HPDE6-E6E7 (cell line): ENCODE results near the gene CCDC57.

Experiments
- DNase-seq: peaks from one replicate; pipeline ENCODE4 v3.0.0; 2011; ENCODE audit warnings: missing footprints; ENCODE audit errors: extremely low spot score

CCDC57 gene

DNA sequence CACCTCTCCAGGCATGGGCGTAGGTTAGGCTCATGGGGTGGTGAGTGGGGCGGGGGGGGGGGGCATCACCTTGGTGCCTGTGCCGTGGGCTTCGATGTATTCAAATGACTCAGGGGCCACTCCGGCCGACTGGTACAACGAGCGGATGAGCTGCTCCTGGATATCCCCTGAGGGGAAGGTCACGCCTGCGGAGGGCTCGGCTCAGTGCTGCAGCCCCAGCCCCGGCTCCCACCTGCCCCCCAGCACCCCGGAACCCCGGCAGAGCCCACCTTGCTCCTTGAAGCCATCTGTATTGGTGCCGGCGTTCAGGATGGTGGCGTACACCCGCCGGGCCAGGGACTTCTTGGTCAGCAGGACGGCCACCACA lies 120.0 kb downstream of the CCDC57 start:
- no peak for DNase-seq

DNA sequence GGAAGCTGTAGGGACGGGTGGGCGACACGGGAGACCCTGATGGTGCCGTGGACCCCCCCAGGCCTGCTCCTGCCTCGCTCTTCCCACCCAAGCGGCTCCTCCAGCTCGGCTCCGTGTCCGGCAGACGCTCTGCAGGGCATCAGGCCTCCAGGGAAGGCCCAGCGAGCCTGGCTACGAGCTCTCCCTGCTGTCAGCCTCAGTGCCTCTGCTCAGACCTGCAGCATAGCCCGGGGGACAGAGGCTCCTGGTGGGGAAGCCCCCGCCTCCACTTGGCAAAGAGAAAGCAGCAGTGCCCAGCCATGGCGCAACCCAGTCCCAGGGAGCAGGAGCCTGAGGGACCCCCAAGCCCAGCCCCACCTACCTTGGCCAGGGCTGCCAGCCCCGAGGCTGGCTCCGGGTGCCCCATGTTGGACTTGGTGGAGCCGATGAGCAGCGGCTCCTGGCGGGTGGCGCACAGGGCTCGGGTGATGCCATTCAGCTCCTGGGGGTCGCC lies 120.5 kb downstream of the CCDC57 start:
- no peak for DNase-seq

DNA sequence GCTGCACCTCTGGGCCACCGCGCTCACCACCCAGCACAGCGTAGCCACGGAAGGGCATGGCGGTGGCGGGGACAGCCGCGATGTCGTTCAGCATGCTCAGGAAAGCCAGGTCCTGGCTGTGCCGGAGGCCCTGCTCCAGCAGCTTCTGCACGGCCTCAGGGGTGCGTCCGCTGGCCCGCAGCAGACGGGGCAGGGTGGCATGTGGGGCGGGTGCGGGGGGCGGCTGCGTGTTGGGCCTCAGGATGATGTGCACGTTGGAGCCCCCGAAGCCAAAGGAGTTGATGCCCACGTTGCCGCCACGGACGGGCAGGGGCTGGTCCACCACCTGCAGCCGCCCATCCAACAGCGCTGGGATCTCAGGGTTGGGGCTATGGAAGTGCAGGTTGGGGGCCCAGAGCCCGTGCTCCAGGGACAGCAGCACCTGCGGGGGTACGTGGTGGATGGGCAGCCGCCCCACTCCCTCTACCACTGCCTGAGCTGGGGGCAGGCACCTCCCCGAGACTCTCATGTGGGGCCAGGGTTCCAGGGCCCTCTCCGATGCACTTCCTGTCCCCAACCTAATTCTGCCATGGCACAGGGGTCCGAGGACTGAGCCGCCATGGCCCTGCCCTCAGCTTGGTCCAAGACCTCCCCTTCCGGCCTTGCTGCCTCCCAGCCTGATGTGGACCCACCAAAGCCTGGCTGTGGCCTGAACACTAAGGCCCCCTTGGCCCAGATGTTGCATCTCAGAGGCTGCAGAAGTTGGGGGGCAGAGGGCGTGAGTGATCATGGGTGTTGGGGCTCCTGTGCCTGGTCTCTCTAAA lies 121.2 kb downstream of the CCDC57 start:
- DNase-seq: no peak

DNA sequence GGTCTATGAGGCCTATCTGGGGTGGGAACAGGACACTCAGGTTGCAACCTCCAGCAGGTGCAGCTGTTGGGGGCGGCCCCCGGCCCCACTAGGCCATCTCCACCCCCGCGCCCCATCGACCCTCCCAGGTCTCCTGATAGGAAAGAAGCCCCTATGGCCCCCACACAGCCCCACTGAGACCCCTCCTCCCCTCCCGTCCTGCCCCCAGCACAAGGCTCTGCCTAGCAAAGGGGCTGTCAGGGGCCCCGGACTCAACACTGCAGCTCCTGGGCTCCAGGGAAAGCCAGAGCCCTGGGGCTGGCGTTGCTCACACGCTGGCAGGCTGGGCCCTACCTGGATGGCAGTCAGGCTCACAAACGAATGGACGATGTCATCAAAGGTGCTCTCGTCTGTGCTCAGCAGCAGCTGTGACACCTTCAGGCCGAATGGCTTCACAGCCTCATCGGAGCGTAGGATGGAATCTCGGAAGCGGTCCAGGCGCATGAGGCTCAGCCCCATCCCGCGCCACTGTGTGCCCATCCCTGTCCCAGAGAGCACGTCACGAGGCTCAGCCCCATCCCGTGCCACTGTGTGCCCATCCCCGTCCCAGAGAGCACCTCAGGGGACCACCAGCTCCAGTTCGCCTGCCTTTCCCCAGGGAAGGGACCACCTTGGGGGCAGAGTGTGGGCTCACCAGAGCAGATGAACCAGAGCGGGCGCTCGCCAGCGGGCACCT lies 121.9 kb downstream of the CCDC57 start:
- DNase-seq: no peak

DNA sequence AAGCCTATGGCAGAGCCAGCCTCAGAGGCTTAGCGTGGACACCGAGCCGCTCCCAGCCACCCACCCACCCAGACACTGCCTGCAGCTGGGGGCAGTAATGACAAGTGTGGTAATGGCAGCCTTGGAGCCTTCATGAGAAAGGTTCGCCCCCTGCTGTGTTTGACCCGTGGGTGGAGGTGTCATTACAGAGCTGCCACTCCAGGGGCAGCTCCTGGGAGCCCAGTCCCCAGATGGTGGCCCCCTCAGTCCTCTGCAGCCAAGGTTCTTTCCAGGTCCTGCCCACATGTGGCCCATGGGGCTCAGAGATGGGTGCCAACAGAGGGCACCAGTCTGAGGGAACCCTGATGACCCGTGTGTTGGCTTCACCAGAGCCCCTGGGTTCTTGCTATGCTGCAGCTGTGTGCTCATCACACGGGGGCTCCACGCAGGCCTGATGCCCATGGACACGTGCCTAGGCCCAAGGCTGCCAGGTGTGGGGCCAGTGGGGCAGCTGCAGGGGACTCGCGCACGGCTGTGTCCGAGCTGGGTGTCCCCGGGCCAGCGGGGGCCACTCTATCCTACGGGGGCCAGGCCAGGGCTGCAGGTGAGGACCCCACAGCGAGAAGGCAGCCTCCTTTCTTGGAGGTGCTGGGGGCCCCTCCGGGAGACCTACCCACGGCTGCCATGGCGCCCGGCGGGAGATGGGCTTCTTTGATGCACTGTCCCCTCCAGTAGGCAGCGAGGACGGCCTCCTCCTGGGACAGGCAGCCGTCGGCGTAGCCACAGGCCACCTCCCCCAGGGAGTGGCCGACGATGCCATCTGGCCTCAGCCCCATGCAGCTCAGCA lies 122.7 kb downstream of the CCDC57 start:
- no peak for DNase-seq

DNA sequence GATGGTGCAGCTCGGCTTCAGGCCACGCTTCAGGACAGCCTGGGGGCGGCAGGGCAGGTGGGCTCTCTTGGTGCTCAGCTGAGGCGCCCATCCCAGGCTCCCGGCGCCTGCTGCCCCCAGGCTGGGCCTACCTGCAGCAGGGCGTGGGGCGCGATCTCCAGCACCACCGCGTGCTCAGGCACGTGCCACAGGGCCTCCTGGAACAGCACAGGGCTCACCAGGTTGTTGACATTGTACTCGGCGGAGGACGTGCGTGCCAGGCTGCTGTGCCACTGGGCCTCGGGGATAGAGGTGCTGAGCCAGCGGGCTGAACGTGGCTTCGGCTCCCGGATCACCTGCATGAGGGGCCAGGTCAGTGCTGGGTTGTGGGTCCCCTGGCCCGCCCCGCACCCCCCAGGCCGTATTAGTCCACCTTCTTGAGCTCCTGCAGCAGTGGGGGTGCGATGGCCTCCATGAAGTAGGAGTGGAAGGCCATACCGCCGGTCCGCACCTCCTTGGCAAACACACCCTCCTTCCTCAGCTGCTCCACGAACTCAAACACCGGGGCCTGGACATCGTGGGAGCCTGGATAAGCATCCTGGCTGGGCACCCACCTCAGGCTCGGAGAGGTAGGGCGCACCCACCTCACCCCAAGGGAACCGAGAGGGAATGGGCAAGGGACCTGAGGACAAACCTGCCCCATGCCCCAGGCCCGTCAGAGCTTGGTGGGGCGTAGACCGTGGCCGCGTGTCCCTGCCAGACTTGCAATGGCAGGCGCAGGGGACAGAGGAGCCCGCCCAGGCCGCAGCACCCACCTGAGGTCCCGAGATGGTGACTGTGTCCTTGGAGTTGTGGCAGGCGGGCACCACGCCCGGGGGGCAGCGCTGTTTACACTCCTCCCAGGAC lies 123.6 kb downstream of the CCDC57 start:
- no peak for DNase-seq

DNA sequence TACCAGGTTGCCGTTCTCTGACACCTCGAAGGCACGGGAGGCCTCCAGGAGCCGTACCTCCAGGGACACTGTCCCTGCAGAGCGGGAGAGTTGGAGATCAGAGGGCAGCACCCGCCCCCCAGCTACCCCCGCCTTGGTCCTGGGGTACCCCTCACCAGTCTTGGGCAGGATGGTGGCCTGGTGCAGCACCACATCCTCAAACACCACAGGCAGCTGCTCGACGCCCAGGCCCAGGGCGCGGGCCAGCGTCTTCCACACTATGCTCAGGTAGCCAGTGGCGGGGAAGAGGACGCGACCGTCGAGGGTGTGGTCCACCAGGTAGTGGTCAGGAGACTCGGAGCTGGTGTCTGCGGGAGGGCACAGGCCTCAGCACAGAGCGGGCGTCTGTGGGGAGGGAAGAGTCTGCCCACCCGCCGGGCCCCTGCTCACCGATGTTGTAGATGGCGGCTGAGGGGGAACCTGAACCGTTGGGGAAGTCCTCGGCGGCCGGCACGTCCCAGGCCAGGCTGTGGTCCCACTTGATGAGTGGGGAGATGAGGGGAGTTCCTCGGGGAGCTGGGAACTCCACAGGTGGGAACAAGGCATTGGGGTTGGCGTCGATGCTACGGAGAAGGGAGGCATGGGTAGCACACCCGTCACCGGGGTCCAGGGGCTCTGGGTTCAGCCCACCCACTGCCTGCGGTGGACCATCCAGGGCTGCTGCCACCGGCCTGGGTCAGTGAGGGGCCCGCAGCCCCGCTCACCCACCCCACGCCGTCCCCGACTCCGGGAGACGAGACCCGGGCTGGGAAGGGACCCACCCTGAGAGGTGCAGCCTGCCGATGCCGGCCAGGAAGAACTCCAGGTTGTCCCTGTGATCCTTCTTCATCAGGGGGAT lies 124.4 kb downstream of the CCDC57 start:
- DNase-seq: no peak

DNA sequence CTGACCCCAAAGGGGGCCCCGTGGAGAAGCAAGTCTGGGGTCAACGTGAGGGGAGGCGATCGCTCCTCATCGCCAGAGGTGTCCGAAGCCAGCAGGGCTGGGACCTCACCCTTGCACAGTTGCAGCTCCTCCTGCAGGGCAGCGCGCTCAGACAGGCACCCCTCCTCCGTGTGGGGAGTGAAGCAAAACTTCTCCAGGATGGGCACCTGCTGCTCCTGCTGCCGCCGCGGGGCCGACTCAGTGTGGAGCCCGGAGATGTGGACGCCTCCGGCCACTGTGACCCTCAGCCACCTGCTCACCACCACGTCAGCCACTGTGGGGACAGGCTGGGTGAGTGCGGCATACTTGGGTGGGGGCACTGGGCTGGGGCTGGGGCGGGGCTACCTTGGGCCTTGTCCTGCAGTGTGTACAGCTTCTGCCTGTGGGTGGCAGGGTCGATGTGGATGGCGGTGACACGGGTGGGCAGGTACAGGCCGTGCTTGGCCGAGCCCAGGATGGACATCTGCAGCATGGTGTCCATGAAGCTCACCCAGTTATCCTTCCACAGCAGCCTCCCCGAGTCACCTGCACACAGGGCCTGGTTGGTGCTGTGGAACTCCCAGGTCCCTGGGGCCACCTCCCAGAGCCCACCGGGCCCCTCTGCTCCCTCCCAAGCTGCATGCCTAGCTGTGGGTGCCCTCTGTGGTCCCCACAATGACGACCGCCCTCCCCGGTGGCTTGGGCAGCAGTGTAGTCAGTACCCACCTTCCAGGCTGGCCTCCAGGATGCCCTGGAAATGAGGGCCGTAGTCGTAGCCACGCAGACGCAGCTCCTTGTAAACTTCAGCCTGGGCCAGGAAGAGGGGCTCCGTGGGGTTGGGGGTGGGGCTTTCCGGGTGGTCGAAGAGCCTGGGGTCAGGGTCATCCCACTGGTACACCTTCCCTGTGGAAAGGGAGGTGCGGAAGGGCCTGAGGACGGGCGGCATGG lies 125.4 kb downstream of the CCDC57 start:
- DNase-seq: no peak

DNA sequence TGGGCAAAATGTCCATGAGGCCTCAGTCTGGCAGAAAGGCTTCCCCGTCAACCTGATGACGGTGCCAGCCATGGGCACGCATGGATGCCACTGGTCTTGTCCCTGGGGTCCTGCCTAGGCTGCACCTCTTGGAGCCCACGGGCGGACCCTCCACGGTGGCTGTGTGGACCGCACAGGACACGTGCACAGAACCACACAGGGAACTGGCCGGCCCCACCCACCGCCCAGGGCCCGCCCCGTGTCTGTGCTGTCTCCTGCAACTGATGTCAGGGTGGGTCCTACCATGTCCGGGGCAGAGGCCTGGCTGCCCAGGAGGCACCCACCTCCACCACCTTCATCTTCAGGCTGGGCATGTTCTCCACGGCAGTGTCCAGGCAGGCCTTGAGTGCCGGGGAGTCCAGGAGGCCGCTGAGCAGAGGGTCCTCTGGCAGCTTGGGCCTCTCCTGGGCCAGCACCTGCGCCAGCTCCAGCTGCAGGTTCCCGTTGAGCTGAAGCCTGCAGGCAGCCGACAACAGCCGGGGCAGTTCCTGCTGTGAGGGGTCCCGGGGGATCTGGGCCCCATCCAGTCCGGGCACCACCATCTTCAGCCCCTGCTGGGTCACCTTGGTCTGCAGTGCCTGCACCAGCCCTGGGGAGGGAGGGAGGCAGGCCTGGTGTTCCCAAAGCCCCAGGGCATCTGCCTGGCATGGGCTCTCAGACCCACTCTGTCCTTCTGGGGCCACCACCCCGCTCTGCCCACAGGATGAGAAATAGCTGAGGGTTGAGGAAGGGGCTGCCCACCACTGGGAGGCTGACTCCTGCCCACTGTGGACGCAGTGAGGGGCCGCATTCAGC lies 126.5 kb downstream of the CCDC57 start:
- DNase-seq: no peak

DNA sequence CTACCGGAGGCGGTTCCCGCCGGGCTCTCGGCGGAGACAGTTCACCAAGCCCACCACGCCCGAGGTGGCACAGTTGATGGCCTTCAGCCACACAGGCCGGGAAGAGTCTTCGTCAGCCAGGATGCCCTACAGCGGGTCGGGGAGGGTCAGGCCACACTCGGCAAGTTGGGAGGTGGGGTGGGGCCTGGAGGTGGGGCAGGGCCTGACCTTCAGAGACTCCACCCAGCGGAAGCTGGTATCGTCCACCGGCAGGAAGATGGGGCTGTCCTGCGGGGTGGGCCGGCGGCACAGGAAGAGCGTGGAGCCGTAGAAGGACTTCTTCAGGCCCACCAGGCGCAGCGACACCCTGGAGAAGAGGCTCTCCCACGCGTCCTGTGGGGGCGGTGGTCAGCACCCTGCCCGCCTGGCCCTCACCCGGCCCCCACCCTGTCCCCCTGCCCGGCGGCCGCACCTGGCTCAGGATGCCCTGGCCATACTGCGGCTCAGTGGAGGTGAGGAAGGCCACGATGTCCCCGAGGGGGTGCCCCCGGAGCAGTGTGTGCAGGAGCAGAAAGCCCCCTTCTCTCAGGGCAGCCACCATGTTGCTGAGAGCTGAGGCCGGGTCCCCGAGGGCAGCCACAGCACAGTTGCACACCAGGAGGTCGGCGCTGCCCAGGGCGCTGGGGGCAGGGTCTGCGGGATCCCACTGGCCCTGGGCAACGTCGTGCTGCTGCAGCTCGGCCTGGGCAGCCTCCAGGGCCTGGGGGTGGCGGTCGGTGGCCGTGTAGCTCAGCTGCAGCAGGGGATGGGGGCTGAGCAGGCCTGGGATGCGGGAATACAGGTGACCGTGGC lies 127.4 kb downstream of the CCDC57 start:
- no peak for DNase-seq

DNA sequence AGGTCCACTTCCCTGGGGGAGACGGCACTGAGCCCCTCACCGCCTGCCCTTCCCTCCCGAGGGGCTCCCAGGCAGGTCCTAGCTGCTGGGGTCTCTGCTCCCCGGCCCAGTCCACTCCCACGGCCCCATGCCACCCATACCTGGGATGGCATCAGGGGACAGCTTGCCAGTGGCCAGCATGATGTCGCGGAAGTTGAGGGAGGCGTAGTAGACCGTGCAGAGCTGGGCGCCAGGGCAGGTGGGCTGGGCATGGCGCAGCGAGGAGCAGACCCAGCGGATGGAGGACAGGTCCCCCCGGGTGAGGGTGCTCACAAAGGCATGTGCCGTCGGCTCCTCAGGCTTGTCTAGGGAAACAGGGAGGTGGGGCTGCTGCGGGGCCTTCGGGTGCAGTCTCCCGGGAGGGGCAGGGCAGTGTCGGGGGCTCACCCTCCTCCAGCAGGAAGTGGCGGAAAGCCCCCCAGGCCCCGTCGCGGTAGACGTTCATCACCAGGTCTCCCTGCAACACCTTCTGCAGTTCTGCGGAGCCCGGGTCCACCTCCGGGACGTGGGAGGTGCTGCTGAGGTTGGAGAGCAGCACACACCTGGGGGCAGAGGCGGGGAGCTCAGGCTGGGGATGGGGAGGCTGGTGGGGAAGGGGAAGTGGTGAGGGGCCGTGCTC lies 128.1 kb downstream of the CCDC57 start:
- DNase-seq: no peak

DNA sequence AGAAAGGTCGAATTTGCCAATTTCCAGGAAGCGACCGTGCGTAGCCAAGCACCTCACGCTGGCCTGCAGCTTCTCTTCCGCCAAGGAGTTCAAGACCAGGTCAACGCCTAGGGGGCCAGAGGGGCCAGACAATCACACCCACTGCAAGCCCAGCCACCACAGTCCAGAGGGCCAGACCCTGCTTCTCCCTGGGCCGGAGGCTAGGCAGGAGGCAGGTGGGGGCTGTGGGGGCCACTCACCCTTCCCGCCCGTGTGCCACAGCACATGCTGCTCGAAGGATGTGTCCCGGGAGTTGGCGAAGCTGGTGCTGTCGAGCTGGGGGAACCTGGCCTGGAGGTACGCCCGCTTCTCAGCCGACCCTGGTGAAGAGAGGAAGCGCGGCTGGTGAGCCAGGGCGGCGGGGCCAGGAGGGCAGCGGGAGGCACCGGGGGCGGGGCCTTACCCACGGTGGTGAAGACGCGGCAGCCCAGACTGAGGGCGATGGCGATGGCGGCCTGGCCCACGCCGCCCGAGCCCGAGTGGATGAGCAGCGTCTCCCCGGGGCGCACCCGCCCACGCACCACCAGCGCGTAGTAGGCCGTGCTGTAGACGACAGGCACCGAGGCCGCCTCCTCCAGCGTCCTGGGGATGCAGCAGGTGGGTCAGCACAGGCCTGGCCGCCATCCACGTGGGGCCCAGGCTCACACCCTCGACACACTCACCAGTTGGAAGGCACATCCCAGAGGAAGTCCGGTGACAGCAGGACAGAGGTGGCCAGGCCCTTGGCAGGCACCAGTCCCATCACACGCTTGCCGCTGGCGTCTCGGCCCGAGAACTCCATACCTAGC lies 128.9 kb downstream of the CCDC57 start:
- DNase-seq: no peak

DNA sequence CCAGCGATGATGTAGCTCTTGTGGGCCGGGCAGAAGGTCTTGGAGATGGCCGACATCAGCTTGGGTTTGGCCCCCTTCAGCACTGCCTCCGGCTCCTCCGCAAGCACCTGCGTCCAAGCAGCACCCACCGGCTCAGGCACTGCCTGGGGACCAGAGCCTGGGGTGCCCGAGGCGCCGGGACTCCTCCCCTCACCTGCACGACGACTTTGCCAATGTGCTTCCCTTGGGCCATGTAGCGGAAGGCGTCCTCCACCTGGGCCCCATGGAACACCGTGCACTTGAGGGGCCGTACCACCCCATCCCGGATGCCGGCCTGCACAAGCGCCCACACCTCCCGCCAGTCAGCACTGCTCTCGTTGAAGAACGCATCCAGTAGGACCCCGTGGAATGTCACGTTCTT lies 129.6 kb downstream of the CCDC57 start:
- no peak for DNase-seq

DNA sequence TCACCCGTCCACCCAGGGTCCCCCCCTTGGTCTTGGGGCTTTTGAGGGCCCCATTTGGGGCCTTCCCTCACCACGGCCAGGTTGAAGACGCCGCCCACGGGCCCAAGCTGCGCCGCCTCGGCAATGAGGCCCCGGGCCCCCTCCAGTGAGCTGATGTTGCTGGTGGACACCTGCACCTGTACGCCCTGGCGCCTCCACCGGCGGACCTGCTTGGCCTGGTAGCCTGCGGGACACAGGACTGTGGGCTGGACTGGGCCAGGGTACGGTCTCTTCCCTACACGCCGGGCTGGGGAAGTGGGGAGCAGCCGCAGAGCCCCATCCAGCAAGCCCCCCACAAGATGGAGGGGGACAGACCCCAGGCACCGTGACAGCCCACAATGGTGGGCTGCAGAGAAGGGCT lies 130.2 kb downstream of the CCDC57 start:
- no peak for DNase-seq

DNA sequence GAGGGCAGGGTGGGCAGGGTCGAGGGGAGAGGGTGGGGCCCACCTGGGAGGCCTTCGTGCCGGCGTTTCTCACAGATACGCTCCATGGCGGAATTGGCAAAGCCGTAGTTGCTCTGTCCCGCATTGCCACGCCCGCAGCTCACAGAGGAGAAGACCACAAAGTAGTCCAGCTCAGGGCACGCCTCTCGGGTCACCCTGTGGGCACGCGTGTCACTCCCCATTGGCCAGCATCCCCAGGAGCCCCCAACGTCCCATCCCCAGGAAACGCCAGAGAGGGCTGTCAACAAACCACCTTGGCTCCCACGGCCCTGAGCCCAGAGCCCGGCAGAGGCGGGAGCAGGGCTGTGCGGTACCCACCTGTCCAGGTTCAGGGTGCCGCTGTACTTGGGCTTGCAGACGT lies 130.7 kb downstream of the CCDC57 start:
- no peak for DNase-seq

DNA sequence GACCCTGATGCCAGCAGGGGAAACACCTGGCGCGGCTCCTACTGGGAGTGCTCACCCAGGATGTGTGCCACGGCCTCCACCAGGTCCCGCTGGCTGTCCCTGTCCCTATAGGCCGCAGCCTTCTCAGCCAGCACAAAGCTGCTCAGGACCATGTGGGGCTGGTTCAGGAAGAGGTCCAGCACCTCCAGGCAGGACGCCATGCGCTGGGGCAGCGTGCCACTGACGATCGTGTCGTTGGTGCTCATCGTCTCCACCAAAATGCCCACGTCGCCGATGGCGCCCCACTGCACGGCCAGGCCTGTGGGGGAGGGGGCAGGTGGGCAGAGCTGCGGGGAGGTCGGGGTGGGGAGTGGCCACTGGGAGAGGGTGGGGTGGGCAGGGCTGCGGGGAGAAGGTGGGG lies 131.1 kb downstream of the CCDC57 start:
- DNase-seq: no peak
